Urinary bladder (tissue), 4 donors: ENCODE results near the gene PLEKHA5. TPM values are rescaled to one million over a fixed set of nuclear protein-coding genes. Genes with fewer than 3 reads are reported as not detected.
"Not testable (repeated sequence)": the region's sequence is repeated elsewhere in the genome, so short reads cannot be mapped to it uniquely, and the experiment has no call there.

Source experiments
- DNase-seq: peaks from one replicate; pipeline ENCODE4 v3.0.0-alpha.2; 2015; ENCODE audit errors: extremely low spot score
- H3K27ac ChIP-seq: one replicate; pipeline ENCODE4 v1.5.1; 2013; ENCODE audit warnings: low read depth, mild to moderate bottlenecking, moderate library complexity
- H3K36me3 ChIP-seq: one replicate; pipeline ENCODE4 v1.6.1; 2013; ENCODE audit warnings: mild to moderate bottlenecking, moderate library complexity; ENCODE audit not compliant: insufficient read depth
- H3K4me1 ChIP-seq: one replicate; pipeline ENCODE4 v1.6.1; 2013; ENCODE audit warnings: mild to moderate bottlenecking, moderate library complexity; ENCODE audit not compliant: insufficient read depth
- H3K4me3 ChIP-seq: one replicate; pipeline ENCODE4 v1.5.1; 2013; ENCODE audit warnings: low read depth, low read length
- WGBS: extraction: QIAGEN DNeasy Blood & Tissue Kit; methylation state at CpG from one replicate; pipeline ENCODE4 v1.1.7; 2013; 5-methylcytosine and 5-hydroxymethylcytosine counted together
- polyA plus RNA-seq: library from polyadenylated mRNA; stranded (reverse); fragments of 200-250 nt; gene quantifications from one replicate; pipeline ENCODE4 v1.2.3, GENCODE V29; 2013
- total RNA-seq: library from RNA; depleted of rRNA; stranded (reverse); fragments of >200 nt; gene quantifications from one replicate; pipeline ENCODE4 v1.2.3, GENCODE V29; 2014
- donor health status: healthy with polysubstance abuse.
- donor health status: healthy.

Gene PLEKHA5
- total and polyA plus RNA-seq, 2 donors, result 31.0 to 193 TPM

- Histone ChIP-seq H3K4me1 (no peaks in the 10 kb centered on the region), H3K4me3 (no peak overlapping the region), H3K36me3 (peaks cover 4% of the 10 kb centered on the region), H3K27ac (no peak overlapping the region)
- no peak for DNase-seq
- 95% methylated on average over 10 of the region's 10 CpGs for WGBS
Observed at GRCh38 chr12:19304149-19304750, 174.7 kb downstream of the PLEKHA5 start.

GRCh38 chr12:19305621-19306020 is 176.1 kb downstream of the PLEKHA5 start:
- DNase-seq, result not testable (repeated sequence)

DNA sequence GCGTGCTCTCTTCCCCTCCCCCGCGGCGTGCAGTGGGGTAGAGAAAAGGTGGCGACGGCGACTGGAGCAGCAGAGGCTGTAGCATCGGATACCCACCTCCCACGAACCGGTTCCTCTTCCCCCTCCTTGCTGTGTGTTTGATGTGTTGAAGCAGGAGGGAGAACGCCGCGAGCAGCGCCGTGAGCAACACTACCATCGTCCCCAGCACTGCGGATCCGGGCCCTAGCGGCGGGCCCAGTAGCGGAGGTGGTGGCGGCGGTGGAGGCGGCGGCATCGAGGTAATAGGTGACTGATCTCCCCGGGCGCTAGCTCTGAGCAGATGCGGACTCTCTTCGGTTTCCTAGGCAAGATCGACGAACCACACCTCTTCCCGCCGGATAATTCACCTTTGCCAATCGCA is 176.8 kb downstream of the PLEKHA5 start:
- no peak overlapping the region for H3K4me3 ChIP-seq
- no peak overlapping the region for H3K27ac ChIP-seq
- H3K36me3 ChIP-seq, result no peaks in the 10 kb centered on the region
- DNase-seq, result no peak
- 97% methylated on average over 35 of the region's 35 CpGs for WGBS
- no peaks in the 10 kb centered on the region for H3K4me1 ChIP-seq

More at GRCh38 chr12:19305621-19306020, 176.1 kb downstream of the PLEKHA5 start:
- H3K27ac ChIP-seq, H3K4me1 ChIP-seq, H3K4me3 ChIP-seq, H3K36me3 ChIP-seq: not testable (repeated sequence)
- 98% methylated on average over 14 of the region's 14 CpGs for WGBS

DNA sequence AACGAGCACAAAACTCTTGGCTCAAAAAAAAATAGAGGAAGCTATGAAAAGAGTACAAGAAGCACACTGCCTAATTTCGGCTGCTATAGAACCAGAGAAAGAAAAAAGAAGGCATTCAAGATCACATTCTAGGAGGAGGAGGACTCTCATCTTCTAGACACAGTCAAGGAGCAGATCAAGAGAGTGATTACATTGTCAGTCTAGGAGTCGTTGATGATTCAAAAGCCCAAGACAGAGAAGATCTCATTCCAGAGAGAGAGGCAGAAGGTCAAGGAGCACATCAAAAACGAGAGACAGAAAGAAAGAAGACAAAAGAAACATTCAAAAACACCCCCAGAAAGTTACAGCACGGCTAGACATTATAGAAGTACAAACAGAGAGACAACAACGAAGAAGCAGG is 177.9 kb downstream of the PLEKHA5 start:
- no peaks in the 10 kb centered on the region for H3K4me1 ChIP-seq
- no peak for DNase-seq
- WGBS, result 88% methylated on average over 6 of the region's 6 CpGs
- no peak overlapping the region for H3K4me3 ChIP-seq
- peaks cover 2% of the 10 kb centered on the region for H3K36me3 ChIP-seq
- no peak overlapping the region for H3K27ac ChIP-seq

- no peak overlapping the region for H3K4me3 ChIP-seq
- no peak overlapping the region for H3K27ac ChIP-seq
- no peaks in the 10 kb centered on the region for H3K4me1 ChIP-seq
- no peak for DNase-seq
- H3K36me3 ChIP-seq, result peaks cover 2% of the 10 kb centered on the region
- WGBS, result 85% methylated on average over 3 of the region's 3 CpGs
Observed at GRCh38 chr12:19311165-19311564, 181.6 kb downstream of the PLEKHA5 start.

GRCh38 chr12:19312637-19313036 is 183.1 kb downstream of the PLEKHA5 start:
- 78% methylated on average over 2 of the region's 2 CpGs for WGBS
- H3K27ac ChIP-seq, result no peak overlapping the region
- H3K4me1 ChIP-seq, result no peaks in the 10 kb centered on the region
- no peak overlapping the region for H3K4me3 ChIP-seq
- H3K36me3 ChIP-seq, result peaks cover 2% of the 10 kb centered on the region
- DNase-seq, result no peak

GRCh38 chr12:19316425-19316824 is 186.9 kb downstream of the PLEKHA5 start:
- peaks cover 2% of the 10 kb centered on the region for H3K36me3 ChIP-seq
- WGBS, result 88% methylated on average over 2 of the region's 2 CpGs
- no peak overlapping the region for H3K27ac ChIP-seq
- H3K4me1 ChIP-seq, result no peaks in the 10 kb centered on the region
- H3K4me3 ChIP-seq, result no peak overlapping the region
- DNase-seq, result no peak

- no peaks in the 10 kb centered on the region for H3K36me3 ChIP-seq
- no peaks in the 10 kb centered on the region for H3K4me1 ChIP-seq
- WGBS, result 46% methylated on average over 5 of the region's 5 CpGs
Observed at GRCh38 chr12:19322376-19322775, 192.8 kb downstream of the PLEKHA5 start.

GRCh38 chr12:19323805-19324204 is 194.3 kb downstream of the PLEKHA5 start:
- 22% methylated on average over 2 of the region's 2 CpGs for WGBS
- H3K27ac ChIP-seq, result no peak overlapping the region
- H3K36me3 ChIP-seq, result no peaks in the 10 kb centered on the region
- H3K4me3 ChIP-seq, result no peak overlapping the region
- DNase-seq, result peak; percentile 54
- H3K4me1 ChIP-seq, result no peaks in the 10 kb centered on the region

More at GRCh38 chr12:19322376-19322775, 192.8 kb downstream of the PLEKHA5 start:
- H3K27ac ChIP-seq, result no peak overlapping the region
- DNase-seq, result no peak
- no peak overlapping the region for H3K4me3 ChIP-seq

- DNase-seq, result no peak
- Histone ChIP-seq H3K27ac (no peak overlapping the region), H3K4me1 (no peaks in the 10 kb centered on the region), H3K4me3 (no peak overlapping the region), H3K36me3 (no peaks in the 10 kb centered on the region)
Observed at GRCh38 chr12:19326102-19326501, 196.6 kb downstream of the PLEKHA5 start.

DNA sequence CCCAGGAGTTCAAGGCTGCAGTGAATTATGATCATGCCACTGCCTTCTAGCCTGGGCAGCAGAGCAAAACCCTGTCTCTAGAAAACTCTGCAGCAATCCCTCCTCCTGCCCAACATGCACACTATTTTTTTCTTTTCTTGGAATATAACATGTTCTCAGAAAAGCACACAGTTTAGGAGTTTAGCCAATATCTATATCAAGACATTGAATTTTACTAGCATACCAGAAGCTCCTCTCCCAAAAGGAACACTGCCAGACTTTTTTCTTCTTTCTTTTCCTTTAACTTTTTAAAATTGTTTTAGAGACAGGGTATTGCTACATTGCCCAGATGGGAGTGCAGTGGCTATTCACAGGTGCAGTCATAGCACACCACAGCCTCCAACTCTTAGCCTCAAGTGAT is 202.7 kb downstream of the PLEKHA5 start:
- no peak for DNase-seq
- H3K36me3 ChIP-seq, result peaks cover 3% of the 10 kb centered on the region

DNA sequence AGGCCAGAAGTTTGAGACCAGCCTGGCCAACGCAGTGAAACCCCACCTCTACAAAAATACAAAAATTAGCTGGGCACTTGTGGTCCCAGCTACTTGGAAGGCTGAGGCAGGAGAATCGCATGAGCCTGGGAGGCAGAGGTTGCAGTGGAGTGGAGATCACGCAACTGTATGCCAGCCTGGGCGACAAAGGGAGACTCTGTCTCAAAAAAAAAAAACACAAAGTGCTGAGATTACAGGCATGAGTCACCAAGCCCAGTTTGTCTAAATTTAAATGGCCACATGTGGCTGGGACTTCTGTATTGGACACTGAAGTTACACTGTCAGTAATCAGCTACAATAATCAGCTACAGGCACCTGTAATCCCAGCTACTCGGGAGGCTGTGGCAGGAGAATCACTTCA is 208.9 kb downstream of the PLEKHA5 start:
- no peak overlapping the region for H3K4me3 ChIP-seq
- WGBS, result 95% methylated on average over 5 of the region's 5 CpGs
- no peak overlapping the region for H3K27ac ChIP-seq
- no peaks in the 10 kb centered on the region for H3K36me3 ChIP-seq
- DNase-seq, result no peak
- H3K4me1 ChIP-seq, result no peaks in the 10 kb centered on the region

More for the DNA sequence above, 202.7 kb downstream of the PLEKHA5 start:
- Histone ChIP-seq H3K27ac (no peak overlapping the region), H3K4me3 (no peak overlapping the region), H3K4me1 (no peaks in the 10 kb centered on the region)

DNA sequence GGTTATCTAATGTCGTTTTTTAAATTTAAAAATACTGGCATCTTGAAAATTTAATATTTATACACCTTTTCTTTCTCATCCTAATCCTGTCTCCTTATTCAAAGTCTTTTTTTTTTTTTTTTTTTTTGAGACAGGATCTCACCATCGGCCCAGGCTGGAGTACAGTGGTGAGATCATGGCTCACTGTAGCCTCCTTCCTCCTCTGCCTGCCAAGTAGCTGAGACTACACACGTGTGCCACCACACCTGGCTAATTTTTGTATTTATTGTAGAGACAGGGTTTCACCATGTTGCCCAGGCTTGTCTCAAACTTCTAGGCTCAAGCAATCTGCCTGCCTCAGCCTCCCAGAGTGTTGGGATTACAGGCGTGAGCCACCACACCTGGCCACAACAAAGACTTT is 221.3 kb downstream of the PLEKHA5 start:
- not testable (repeated sequence) for H3K36me3 ChIP-seq, H3K4me1 ChIP-seq, DNase-seq, H3K27ac ChIP-seq, H3K4me3 ChIP-seq
- WGBS, result 89% methylated on average over 4 of the region's 4 CpGs

GRCh38 chr12:19351346-19351745 is 221.8 kb downstream of the PLEKHA5 start:
- DNase-seq, result no peak
- Histone ChIP-seq H3K4me1 (no peaks in the 10 kb centered on the region), H3K4me3 (no peak overlapping the region), H3K36me3 (peaks cover 5% of the 10 kb centered on the region), H3K27ac (no peak overlapping the region)
- 97% methylated on average over 2 of the region's 2 CpGs for WGBS

- Histone ChIP-seq H3K4me3 (no peak overlapping the region), H3K27ac (no peak overlapping the region), H3K36me3 (peaks cover 4% of the 10 kb centered on the region), H3K4me1 (no peaks in the 10 kb centered on the region)
- WGBS, result 47% methylated on average over 6 of the region's 6 CpGs
- no peak for DNase-seq
Observed at GRCh38 chr12:19369691-19370148, 240.2 kb downstream of the PLEKHA5 start.
